HG03378 (cell line): ENCODE data around the gene RNF5.
A peak's percentile ranks its signal among the peaks of the same experiment; 100 is the strongest.
"Not testable (repeated sequence)": the region's sequence is repeated elsewhere in the genome, so short reads cannot be mapped to it uniquely, and the experiment has no call there.

Experiments used
- ATAC-seq: cut with Tn5 transposase; IDR thresholded peaks from one replicate; pipeline ENCODE4 v1.9.1; 2021; ENCODE audit warnings: mild to moderate bottlenecking, moderate library complexity; ENCODE audit not compliant: unreplicated experiment

Gene RNF5, protein sequence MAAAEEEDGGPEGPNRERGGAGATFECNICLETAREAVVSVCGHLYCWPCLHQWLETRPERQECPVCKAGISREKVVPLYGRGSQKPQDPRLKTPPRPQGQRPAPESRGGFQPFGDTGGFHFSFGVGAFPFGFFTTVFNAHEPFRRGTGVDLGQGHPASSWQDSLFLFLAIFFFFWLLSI

DNA sequence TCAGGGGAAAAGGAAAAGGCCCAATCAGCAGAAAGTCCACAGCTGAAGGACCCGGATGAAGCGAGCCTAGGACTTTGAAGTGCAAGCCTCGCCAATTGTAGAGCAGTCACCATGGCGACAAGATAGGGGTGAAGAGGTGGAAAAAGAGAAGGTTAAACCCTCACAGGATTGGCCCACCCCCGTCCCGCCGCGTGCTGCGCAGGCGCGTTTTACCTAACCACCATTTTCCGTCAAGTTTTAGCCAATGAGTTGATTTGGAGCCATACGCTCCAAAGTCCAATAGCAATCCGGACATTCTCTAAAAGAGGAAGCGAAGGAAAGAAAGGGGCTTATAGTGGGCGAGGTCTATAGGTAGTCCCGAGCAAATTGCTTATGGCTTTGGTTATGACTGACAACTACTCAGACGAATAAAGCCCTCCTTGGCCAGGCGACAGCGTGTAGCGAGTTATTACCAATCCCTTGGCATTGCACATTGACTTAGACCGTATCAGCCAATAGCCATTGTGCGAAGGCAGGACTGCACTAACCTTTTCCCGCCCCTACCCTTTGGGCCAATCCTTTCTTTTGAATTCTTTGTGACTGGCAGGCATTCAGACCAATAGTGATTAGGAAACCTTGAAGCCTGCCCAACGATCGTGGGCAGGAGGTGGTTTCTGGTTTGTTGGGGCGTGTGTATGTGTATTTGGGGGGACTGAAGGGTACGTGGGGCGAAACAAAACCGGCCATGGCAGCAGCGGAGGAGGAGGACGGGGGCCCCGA, at the start of gene RNF5:
TSS of gene RNF5 (plus strand) at position 618 of the 759 bp plus-strand sequence. CDS start at position 725, 107 bp downstream.
- peak; percentile 84 for ATAC-seq

GRCh38 chr6:32128751-32129296, 49.4 kb upstream of the RNF5 start:
- ATAC-seq: no peak

GRCh38 chr6:32129297-32130088, 48.7 kb upstream of the RNF5 start:
- ATAC-seq: no peak

DNA sequence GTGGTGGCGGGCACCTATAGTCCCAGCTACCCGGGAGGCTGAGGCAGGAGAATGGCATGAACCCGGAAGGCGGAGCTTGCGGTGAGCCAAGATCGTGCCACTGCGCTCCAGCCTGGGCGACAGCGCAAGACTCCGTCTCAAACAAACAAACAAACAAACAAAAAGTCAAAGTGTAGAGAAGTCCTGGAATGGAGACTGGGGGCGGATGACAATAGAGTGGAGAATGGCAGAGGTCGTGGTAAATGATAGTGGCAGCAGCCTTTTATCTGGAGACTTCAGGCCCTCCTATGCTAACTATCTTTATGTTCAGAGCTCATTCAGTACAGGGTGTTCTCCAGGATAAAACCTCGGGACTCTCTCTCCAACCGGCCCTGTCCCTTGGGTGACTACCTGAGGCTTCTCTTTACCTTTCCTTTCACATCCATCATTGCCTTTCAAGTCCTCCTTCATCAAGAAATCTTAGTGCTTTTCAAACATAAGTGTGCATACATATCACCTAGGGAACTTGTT, 46.7 kb upstream of the RNF5 start:
- ATAC-seq: no peak

- ATAC-seq: no peak
Measured at GRCh38 chr6:32132110-32132509, 46.1 kb upstream of the RNF5 start.

GRCh38 chr6:32133786-32134185, 44.4 kb upstream of the RNF5 start:
- no peak for ATAC-seq

- no peak for ATAC-seq
Measured at GRCh38 chr6:32137454-32137853, 40.8 kb upstream of the RNF5 start.

DNA sequence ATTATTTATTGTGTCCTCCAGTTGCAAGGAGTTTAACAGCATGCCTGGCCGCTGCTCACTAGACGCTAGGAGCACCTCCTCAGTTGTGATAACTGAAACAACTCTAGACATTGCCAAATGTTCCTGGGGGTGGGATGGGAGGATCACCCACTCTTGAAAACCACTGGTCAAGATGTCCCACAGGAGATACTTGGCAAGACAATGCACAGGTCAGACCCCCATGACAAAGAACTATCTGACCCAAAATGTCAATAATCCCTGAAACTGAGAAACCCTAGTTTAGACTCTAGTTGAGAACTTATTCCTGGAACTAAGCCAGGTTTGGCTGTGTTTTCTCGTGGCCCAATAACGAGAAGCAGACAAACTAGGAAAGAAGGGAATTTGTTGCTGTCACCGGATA, 38.6 kb upstream of the RNF5 start:
- no peak for ATAC-seq

DNA sequence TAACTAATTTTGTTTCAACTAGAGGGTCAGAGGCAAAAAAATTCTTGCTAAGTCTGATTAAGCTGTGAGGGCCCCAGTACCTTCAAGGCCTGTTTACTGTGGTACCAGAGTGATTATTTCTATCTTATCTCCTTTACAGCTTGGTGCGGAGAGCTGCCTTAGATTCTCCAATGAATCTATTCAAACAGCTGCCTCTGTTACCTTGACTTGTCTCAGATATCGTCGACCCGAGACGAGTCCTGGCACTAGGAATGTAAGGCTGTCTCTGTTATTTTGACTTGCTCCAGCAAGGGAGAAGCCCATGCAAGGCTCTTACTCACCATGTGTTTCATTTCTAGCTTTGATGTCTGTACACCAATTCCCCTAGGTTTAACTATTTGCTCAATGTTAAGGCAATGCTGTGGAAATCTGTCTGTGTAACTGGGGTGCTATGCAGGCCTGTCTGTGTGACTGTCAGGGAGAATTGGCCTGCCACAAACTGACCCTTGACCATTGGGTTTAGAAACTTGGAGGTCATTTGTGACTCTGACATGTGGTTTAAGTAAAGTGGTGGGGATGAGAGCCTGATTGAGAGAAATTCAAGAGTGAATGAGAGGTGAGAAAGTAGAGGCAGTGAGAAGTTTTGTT, 37.7 kb upstream of the RNF5 start:
- ATAC-seq: no peak

DNA sequence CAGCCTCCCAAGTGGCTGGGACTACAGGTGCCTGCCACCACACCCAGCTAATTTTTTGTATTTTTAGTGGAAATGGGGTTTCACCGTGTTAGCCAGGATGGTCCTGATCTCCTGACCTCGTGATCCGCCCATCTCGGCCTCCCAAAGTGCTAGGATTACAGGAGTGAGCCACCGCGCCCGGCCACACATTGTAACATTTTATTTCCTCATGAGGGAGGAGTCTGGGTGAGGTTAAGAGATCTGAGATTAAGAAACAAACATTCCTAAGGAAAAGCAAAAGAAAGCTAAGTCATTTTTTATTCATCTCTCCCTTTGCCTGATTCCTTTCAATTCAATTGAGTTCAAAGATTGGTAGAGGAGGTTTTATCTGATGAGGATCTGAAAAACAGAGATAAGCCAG, 34.0 kb upstream of the RNF5 start:
- not testable (repeated sequence) for ATAC-seq

GRCh38 chr6:32146287-32146686, 31.9 kb upstream of the RNF5 start:
- no peak for ATAC-seq

- no peak for ATAC-seq
Measured at GRCh38 chr6:32146687-32147086, 31.5 kb upstream of the RNF5 start.

GRCh38 chr6:32147401-32148132, 30.6 kb upstream of the RNF5 start:
- no peak for ATAC-seq

GRCh38 chr6:32148289-32149091, 29.7 kb upstream of the RNF5 start:
- ATAC-seq: no peak

DNA sequence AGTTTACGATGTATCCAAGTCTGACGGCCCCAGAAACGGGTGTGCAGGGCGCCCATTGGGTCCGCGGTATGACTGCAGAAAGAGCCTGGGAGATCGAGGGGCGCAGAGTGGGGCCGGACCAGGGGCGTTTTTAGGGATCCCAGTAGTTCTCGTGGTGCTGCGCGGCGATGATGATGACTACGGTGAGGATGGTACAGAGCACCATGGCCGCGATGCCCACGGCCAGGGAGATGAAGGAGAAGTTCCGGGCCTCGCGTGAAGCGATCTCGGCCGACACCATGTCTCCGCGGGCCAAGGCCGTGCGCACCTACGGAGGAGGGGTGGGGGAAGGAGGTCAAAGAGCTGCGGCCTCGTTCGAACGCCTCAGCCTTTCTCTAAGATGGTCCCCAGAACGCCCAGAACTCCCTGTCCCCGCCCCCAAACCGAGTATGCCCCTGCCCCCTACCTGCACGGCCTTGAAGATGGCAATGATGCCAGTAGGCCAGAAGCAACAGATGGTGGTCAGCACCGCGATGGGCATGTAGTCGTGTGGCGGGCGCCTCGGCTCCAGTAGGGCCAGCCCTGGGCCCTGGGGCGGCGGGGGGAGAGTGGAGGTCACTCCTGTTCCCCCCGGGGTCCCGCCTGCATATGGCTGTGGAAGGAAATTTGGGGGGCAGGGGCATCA, 29.0 kb upstream of the RNF5 start:
- ATAC-seq: no peak

DNA sequence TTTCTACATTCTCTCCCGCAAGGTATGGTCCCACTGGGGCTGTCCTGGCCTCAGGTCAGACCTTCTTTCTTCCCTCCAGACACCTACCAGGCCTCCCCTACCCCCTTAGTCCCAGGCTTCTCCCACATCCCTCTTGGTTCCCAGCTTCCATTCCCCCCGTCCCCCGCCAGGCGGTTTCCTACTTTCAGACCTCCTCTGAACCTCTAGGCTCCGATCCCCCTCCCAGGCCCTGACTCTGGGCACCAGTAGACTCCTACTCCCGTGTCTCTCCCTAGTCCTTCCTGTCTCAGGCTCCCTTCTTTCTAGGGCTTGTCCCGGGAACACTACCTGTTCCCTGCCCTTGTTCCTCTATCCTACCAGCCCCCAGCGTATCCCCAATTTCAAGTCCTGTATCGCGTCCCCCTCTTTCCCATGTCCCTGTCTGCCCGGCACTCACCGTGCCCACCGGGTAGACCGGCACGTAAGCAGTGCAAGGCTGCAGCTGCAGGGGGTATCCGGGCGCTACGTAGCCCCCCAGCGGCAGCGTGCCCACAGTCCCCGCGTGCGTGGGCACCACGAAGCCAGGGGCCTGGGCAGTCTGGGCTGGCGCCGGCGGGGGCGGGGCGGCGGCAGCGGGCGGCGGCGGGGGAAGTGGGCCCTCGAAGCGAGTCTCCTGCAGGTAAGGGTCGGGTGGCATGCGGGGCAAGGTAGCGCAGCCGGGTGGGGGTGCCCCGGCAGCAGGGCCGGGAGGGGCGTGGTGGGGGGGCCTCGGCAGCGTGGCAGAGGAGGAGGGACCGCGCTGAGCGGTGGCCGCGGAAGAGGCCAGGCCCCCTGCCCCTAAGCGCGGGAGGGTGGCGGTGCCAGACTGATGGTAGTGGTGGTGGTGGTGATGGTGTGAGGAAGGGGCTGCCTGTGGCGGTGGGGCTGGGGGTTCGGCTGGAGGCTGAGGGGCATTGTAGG, 28.0 kb upstream of the RNF5 start:
- ATAC-seq: no peak

- ATAC-seq: no peak
Measured at GRCh38 chr6:32151181-32151862, 26.9 kb upstream of the RNF5 start.
